PC-3 (cell line): Measurements from ENCODE around the gene CCR2. TPM values are rescaled to one million over a fixed set of nuclear protein-coding genes. Genes with fewer than 3 reads are reported as not detected.

Experiments used
- ATAC-seq: fragments of 200-7000 bp; cut with Tn5 transposase; 2 replicates; pipeline ENCODE4 v1.9.1; 2020; ENCODE audit warnings: mild to moderate bottlenecking, moderate library complexity
- BruUV-seq: library from RNA; stranded (reverse); fragments of 400-500 nt; replicated peaks from 2 replicates; lab custom pipeline; 2021; lab: Mats Ljungman, UMichigan
- CTCF ChIA-PET: fragments of 300-600 bp; sonication (Branson Sonifier 250); formaldehyde crosslinking; loops from one replicate; lab custom pipeline; 2022; ENCODE audit warnings: antibody characterized with exemption; lab: Charles Lee
- POLR2A ChIA-PET: fragments of 300-600 bp; sonication (Branson Sonifier 250); formaldehyde crosslinking; loops from one replicate; lab custom pipeline; 2022; ENCODE audit warnings: antibody characterized with exemption; ENCODE audit not compliant: unreplicated experiment; lab: Charles Lee
- DNase-seq: peaks from one replicate; pipeline ENCODE4 v3.0.0-alpha.2; 2015
- H2AFZ ChIP-seq: fragments of 300-600 bp; sonication (generic); 2 replicates; pipeline ENCODE4 v1.6.0; 2016; ENCODE audit warnings: antibody characterized with exemption, low read length
- H3F3A ChIP-seq: fragments of 300-600 bp; sonication (generic); one replicate; pipeline ENCODE4 v1.6.0; 2017; ENCODE audit warnings: antibody characterized with exemption, low read length, control low read depth, mild to moderate bottlenecking; ENCODE audit not compliant: unreplicated experiment
- H3K27ac ChIP-seq: fragments of 300-600 bp; sonication (generic); 2 replicates; pipeline ENCODE4 v1.5.1; 2016; ENCODE audit warnings: mild to moderate bottlenecking, low read length
- H3K27me3 ChIP-seq: fragments of 300-600 bp; sonication (generic); 2 replicates; pipeline ENCODE4 v1.6.1; 2016; ENCODE audit warnings: low read length, mixed read lengths
- H3K36me3 ChIP-seq: fragments of 300-600 bp; sonication (generic); 2 replicates; pipeline ENCODE4 v1.6.1; 2016; ENCODE audit warnings: low read depth, mixed run types, low read length, mixed read lengths
- H3K4me1 ChIP-seq: fragments of 300-600 bp; sonication (generic); 2 replicates; pipeline ENCODE4 v1.5.1; 2016; ENCODE audit warnings: low read length; ENCODE audit not compliant: insufficient read depth
- H3K4me2 ChIP-seq: fragments of 300-600 bp; sonication (generic); 2 replicates; pipeline ENCODE4 v1.6.0; 2016; ENCODE audit warnings: low read length
- H3K4me3 ChIP-seq: fragments of 300-600 bp; sonication (generic); 2 replicates; pipeline ENCODE4 v1.5.1; 2016; ENCODE audit warnings: mild to moderate bottlenecking, low read length, mixed read lengths
- H3K79me2 ChIP-seq: fragments of 300-600 bp; sonication (generic); 2 replicates; pipeline ENCODE4 v1.6.1; 2017; ENCODE audit warnings: low read length, mixed read lengths
- H3K9ac ChIP-seq: fragments of 300-600 bp; sonication (generic); 2 replicates; pipeline ENCODE4 v1.6.0; 2016; ENCODE audit warnings: mild to moderate bottlenecking, low read length
- H3K9me2 ChIP-seq: fragments of 300-600 bp; sonication (generic); replicated peaks from 2 replicates; pipeline ENCODE4 v1.6.1; 2016; ENCODE audit warnings: mixed run types, low read length, mixed read lengths
- H3K9me3 ChIP-seq: fragments of 300-600 bp; sonication (generic); 2 replicates; pipeline ENCODE4 v1.6.1; 2016; ENCODE audit warnings: low read length, mixed read lengths
- H4K20me1 ChIP-seq: fragments of 300-600 bp; sonication (generic); 2 replicates; pipeline ENCODE4 v1.6.1; 2016; ENCODE audit warnings: low read length, mixed read lengths
- CTCF ChIP-seq: fragments of 300-600 bp; sonication (generic); conservative IDR thresholded peaks from 2 replicates; pipeline ENCODE4 v1.5.1; 2017; ENCODE audit warnings: antibody characterized with exemption, low read depth, mild to moderate bottlenecking, low read length
- EZH2 ChIP-seq: fragments of 300-600 bp; sonication (generic); IDR thresholded peaks from one replicate; pipeline ENCODE4 v1.6.1; 2017; ENCODE audit warnings: antibody characterized with exemption, mild to moderate bottlenecking, low read length; ENCODE audit not compliant: unreplicated experiment
- EZH2phosphoT487 ChIP-seq: fragments of 300-600 bp; sonication (generic); IDR thresholded peaks from 2 replicates; pipeline ENCODE4 v1.6.1; 2018; ENCODE audit warnings: mild to moderate bottlenecking, antibody characterized with exemption, low read length, borderline replicate concordance
- intact Hi-C: fragments of 100-400 bp; cut with micrococcal nuclease; formaldehyde crosslinking; loops from 2 replicates; pipeline ENCODE4 v1.9.0; 2023
- total RNA-seq: library from RNA; depleted of rRNA; stranded (reverse); fragments of >200 nt; gene quantifications from 2 replicates; pipeline ENCODE4 v1.2.3, GENCODE V29; 2014

Gene CCR2
- total RNA-seq, 1 experiment from 2014 or later: not detected

GRCh38 chr3:46399098-46399497, 45.2 kb downstream of the CCR2 start:
- intact Hi-C loops: no loop called here
- CTCF ChIA-PET: no interaction called here
- POLR2A ChIA-PET: no interaction called here

DNA sequence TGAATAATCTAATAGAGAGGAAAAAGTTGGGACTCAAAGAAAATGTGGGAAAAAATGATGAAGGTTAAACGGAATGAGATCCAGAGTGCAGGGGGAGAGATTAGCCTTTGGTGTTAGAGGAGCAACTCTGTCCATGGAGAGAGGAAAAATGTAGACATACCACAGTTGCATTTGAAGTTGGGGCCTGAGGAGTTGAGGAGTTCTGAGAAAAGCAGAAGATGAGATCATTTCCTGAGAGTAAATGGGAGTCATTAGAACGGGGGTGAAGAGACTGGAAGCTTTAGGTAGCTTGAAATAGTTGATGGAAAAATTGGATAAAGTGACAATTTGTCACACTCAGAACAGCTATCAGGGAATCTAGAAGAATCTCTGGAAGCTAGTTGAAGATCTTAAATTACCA, 45.6 kb downstream of the CCR2 start:
- H3K9me2 ChIP-seq: no peaks in the 10 kb centered on the region
- no peaks in the 10 kb centered on the region for H3F3A ChIP-seq
- no peaks in the 10 kb centered on the region for H3K27me3 ChIP-seq
- no peak overlapping the region for H2AFZ ChIP-seq
- peaks cover 12% of the 10 kb centered on the region; the same call in 1 of the 2 replicates for H3K4me1 ChIP-seq
- no peak overlapping the region for H3K27ac ChIP-seq
- BruUV-seq: no TSS peak
- no peak overlapping the region for H3K4me3 ChIP-seq
- DNase-seq (no peak), ATAC-seq (no peak)
- H3K9me3 ChIP-seq: no peaks in the 10 kb centered on the region
- H3K79me2 ChIP-seq: no peaks in the 10 kb centered on the region
- CTCF ChIA-PET: no interaction called here
- no peaks in the 10 kb centered on the region for H4K20me1 ChIP-seq
- intact Hi-C loops: no loop called here
- POLR2A ChIA-PET: no interaction called here
- TF ChIP-seq EZH2 (no peak), CTCF (no peak), EZH2phosphoT487 (no peak)
- H3K4me2 ChIP-seq: no peak overlapping the region
- no peak overlapping the region for H3K9ac ChIP-seq
- H3K36me3 ChIP-seq: no peaks in the 10 kb centered on the region

More at GRCh38 chr3:46399098-46399497, 45.2 kb downstream of the CCR2 start:
- Histone ChIP-seq H3K9ac (no peak overlapping the region), H3K9me3 (no peaks in the 10 kb centered on the region), H2AFZ (no peak overlapping the region), H3K4me1 (peaks cover 12% of the 10 kb centered on the region; the same call in 1 of the 2 replicates), H3F3A (no peaks in the 10 kb centered on the region), H3K9me2 (no peaks in the 10 kb centered on the region), H3K4me3 (no peak overlapping the region), H3K79me2 (no peaks in the 10 kb centered on the region), H3K27ac (no peak overlapping the region), H3K27me3 (no peaks in the 10 kb centered on the region), H3K4me2 (no peak overlapping the region), H4K20me1 (no peaks in the 10 kb centered on the region), H3K36me3 (no peaks in the 10 kb centered on the region)
- BruUV-seq: no TSS peak
- ATAC-seq (no peak), DNase-seq (no peak)
- TF ChIP-seq EZH2phosphoT487 (no peak), CTCF (no peak), EZH2 (no peak)

DNA sequence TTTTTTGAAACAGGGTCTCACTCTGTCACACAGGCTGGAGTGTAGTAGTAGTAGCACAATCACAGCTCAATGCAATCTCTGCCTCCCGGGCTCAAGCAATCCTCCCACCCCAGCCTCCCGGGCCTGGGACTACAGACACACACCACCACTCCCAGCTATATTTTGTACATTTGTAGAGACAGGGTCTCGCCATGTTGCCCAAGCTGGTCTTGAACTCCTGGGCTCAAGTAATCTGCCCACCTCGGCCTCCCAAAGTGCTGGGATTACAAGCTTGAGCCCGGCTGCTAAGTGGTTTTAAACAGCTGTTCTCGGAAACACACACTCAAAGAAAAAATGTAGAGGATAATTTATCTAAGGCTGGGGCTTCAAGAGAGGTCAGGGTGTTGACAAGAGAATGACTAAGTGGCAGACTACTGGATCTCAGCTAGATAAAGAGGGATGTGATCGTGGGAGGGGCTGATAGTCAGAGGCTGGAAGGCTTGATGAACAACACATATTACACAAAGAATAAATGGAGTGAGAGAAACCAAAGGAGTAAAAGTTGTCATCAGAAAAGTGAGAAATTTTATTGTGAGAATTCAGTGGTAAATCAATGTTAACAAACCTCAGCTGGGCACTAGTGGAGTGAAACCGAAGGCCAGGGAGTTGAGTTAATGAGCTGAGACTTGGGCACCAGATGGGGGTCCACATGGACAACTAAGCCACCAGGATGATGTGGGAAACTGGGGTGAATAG, 46.3 kb downstream of the CCR2 start:
- TF ChIP-seq EZH2 (no peak), EZH2phosphoT487 (no peak), CTCF (no peak)
- Histone ChIP-seq H3K9ac (no peak overlapping the region), H3K9me2 (no peaks in the 10 kb centered on the region), H3K36me3 (no peaks in the 10 kb centered on the region), H3K4me2 (no peak overlapping the region), H3F3A (no peaks in the 10 kb centered on the region), H3K27ac (no peak overlapping the region), H3K4me1 (peaks cover 16% of the 10 kb centered on the region), H4K20me1 (no peaks in the 10 kb centered on the region), H2AFZ (no peak overlapping the region), H3K9me3 (no peaks in the 10 kb centered on the region), H3K79me2 (no peaks in the 10 kb centered on the region), H3K4me3 (no peak overlapping the region), H3K27me3 (no peaks in the 10 kb centered on the region)
- intact Hi-C loops: no loop called here
- no peak for DNase-seq
- CTCF ChIA-PET: no interaction called here
- no TSS peak for BruUV-seq
- peak; percentile 48; the same call in 1 of the 2 replicates for ATAC-seq
- POLR2A ChIA-PET: no interaction called here
